Fibroblast of skin of left quadriceps (primary cell): ENCODE measurements around the gene ARID3C.

Experiments used
- DNase-seq, 2 experiments: peaks; one replicate each; pipeline ENCODE4 v3.0.0-alpha.2; 2013; ENCODE audit warnings: low read depth in 2 of 2

The ARID3C gene

DNA sequence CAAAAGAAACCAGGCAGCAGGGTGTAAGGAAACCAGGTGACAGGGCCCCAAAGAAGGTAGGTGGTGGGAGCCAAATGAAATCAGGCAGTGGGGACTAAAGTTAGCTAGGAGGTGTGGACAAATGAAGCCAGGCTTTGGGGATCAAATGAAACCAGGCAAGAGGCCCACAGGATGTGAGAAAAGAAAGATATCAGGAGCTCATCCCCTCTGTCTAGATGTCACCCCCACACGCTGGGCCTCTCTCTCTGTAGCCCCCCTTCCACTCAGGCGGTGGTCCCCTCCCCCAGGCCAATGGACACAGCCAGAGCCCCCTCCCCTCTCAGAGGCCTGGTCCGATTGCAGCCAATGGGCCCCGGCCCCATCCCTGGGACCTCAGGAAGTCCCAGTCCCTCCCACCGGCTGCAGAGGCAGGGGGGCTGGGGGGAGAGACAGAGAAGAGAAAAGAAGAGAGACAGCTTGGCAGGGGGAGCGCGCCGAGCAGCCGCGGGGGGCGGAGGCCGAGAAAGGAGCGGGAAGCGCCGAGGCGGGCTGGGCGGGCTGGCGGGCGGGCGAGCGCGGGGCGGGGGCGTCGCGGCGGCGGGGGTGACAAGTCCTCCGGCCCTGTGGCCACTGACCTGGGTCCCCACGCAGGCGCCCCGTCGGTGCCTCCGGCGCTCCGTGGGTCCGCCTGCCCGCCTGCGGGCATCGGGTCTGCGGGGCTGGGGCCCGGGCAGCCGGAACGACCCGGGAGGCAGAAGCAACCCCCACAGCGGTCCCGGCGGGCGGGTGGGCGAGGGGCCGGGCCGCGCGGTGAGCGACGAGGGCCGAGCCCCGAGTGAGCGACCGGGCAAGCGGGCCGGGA, 51.2 kb downstream of the ARID3C start:
- DNase-seq, result no peak

DNA sequence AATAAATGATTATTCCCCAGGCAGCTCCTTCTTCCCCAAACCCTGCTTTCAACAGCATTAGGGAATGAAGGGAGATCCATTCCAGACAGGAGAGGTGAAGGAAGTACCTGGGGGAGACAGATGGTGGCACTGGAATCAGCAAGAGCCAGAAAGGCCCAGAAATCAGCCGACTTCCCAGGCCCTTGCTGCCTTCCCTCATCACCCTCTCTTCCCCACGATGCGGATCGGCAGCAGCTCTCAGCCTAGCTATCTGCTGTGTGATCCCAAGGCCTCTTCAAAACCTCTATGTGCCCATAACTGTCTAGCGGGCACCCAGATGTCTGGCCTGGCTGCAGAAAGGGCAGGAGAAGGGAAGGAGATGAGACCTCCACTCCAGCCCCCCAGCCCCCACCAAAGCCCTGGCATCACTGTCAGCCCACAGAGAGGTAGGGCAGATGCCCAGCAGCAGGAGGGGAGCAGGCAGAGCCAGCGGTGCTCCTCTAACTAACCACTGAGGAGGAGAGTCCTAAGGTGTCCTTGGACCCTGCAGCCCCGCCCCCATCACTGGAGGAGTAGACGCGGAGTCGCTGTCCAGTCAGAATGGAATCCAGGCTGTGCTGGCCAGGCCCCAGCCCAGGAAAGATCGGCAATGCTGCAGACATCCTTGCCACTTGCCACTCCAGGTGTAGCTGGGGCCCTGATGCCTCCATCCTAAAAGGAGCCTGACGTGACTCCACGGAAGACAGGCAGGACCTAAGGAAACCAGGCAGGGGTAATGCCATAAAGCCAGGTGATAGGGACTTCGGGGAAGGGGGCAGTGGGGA, 52.1 kb downstream of the ARID3C start:
- no peak for DNase-seq

DNA sequence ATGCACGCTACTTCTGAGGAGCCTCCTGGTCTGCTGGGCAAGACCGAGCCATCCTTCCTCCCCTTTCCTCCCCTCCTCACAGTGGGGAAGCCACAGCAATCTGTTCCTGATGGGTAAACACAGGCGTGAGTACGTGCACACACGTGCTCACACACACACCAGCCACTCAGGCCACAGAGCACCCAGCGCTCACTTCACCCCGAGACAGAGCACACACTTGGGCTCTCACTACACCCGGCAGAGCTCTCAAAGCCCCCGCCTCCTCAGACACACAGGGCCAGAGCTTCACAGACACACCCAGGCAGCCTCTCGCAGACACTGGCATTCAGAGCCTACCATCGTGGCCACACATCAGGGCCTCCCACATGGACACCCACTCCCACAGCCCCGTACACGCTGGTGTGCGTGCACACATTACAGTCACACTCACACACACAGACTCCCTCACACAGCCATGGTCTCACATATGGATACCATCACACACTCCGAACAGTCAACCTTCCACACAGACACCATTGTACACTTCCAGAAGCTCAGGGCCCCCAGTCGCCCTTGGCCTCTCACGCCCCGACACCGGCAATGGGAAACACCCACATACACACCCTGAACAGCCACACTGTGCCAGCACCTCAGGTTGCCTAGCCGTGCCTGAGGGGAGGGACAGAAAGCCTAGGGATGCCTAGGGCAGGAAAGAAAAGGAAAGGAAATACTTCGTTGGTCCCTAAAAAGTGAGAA, 52.8 kb downstream of the ARID3C start:
- no peak for DNase-seq

DNA sequence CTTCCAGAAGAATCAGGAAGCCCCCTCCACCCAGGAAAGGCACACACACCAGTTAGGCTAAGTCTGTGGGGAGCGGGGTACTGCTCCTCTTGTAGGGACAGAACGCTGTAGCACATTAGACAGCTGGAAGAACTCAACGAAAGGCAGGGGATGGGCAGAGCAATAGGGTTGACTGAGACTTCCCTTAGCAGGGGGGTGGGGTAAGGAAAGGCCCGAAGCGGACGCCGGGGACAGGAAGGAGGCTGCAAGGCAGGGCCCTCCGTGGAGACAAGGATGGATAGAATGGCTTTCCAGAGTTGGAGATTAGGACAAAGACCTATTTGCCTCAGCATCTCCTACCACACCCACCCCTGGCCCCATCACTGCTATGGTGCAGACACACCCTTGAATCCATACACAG, 53.6 kb downstream of the ARID3C start:
- DNase-seq, result no peak

DNA sequence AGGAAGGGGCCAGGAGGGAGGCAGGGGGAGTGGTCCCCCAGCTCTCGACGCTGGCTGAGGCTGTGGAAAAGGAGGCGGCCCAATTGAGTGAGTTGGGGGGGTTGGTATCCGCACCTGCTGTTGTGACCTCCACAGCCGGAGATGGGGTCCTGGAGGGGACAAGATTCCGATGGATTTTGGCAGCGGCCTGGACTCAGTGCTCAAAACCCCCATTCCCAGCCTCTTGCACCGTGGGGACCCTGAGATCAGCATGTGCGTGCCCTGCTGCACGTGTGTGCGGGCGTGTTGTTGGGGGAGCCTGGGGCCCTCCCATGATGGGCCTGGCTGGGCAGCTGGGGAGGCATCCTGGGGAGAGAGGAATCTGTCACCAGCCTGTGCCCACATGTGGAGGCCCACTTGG, 54.3 kb downstream of the ARID3C start:
- DNase-seq, result no peak

DNA sequence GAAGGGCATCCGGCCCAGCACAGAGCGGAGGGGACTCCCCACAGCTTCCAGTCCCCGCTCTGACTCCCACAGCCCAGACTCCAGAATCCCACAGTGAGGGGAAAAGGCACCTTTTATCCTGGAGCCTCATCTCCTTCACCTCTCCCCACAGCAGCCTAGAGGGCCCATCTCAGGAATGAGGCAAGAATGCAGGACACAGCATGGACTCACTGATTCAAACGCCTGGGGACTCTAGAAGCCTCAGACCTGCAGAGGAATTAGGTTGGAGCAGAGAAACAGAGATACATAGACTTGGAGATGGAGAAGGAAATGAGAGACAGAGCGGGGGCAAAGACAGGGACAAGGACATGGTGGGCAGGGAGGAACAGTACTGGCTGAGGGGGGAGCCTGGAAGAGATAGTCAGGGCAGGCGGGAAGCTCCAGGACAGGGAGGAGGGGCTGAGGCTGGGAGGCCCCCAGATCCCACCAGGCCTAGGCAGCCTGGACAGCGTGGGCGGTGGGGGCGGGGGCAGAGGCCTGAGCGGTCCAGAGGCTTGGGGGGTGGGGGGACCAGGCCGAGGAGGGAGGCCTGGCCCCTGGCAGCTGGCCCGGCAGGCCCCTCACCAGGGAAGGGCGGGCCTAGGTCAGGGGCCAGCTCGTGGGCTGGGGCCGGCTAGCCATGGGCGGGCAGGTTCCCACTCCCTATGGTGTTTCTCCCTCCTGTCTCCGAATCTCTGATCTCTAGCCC, 55.1 kb downstream of the ARID3C start:
- no peak for DNase-seq

DNA sequence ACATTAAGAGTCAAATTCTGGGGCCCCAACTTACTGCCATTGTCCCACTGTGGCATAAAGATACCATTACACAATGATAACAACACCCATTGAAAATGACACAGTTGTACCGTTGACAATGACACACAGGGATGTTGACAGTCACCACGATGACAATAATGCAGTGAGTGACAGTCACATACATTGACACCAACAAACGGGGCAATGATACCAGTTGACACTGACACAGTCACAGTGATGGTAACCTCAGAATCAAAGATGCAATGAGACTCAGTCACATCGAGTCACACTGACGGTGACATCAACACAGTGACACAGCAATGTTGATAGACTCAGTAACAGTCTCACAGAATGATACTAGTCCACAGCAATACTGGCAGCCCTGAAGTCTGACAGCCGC, 56.2 kb downstream of the ARID3C start:
- DNase-seq, result no peak

DNA sequence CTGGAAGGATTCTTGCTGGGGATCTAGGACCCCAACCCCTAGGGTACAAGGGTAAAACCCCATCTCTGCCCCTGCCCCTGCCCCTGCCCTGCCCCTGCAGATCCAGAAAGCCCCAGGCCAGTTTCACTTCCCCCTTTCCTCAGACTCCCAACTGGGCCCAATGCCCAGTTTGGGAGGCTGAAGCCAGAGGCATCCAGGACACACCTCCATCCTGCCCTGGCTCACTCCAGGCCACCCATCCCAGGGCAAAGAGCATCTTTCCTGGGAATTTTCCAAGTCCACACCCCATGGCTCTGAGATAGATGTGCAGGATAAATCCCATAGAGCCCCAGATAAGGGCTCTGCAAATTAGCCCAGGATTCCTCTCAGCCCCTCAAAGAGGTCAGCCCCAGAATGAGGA, 56.8 kb downstream of the ARID3C start:
- no peak for DNase-seq

DNA sequence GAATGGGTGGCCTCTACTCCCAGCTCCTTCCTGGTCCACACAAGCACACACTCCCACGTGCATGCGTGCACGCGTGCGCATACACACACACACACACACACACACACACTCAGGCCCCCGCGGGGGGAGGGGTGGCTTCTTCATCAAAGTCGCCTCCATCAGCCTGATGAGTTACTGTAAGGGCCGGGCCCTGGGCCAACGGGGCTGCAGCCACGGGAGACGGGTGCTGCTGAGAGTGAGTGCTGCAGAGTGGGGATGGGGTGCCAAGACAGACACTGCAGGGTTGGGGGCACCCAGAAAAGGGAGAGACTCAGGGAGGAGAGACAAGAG, 57.4 kb downstream of the ARID3C start:
- no peak for DNase-seq
